Endothelial cell of hepatic sinusoid (primary cell): ENCODE data around the gene SEZ6.

ENCODE experiments used
- in situ Hi-C: cut with HindIII; loops from 2 replicates; pipeline ENCODE4 v1.10.0; 2017; ENCODE audit warnings: low sequenced_read_pairs

SEZ6 gene

DNA sequence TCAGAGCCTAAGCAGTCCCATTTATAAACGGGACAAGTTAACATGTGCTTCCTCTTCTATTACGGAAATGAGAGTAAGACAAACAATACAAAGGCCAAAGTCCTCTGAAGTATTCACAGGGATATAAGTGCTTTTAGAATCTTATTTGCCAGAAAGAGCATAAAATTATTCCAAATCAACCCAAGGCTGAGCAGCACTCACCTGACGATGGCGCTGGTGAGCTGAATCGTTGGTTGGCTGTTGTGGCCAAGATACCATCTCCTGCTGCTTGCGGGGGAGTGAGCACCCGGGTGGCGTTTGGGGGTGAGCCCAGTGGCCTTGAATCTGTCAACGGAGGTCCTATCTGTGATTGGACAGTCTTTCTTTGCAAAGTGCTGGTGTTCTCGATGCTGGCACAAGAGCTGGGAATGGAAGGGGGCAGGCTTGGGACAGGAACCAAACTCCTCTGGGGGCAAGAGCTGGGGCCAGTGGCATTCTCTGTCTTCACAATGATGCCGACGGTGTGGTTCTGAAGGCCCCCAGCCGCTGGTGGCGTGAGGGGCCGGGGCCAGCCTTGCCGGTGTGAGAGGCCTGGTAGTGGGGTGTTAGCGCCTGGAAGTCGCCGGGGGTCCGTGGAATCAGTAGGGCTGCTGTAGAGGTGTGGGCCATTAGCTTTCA, 93.4 kb downstream of the SEZ6 start:
- in situ Hi-C loops = no loop called here

DNA sequence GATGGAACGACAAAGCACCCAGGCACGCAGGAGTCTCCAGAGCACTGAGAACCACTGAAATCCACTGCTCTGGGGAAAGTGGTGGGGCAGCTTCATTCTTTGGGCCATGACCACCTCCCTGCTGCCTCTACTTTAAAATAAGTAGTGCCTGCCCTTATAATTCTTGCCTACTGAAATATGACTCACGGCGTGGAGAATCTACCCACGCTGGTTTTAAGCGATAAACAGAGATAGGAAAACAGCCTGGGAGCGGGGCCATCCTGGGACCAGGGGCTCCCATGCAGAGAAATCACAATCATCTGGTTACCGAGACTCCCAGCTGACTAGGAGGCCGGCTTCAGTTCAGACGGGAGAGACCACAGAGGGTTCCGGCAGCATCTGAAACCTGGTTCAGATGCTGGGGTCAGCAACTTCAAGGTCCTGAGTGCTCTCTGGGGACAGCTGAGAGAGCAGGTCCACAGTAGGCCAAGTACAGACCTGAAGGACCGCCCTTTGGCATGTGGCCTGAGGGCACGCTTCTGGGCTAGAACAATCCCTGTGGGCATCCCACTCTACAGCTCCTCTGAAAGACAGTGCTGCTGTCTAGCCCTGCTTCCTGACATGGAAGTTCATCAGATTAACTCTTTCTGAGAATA, 94.3 kb downstream of the SEZ6 start:
- in situ Hi-C loops = no loop called here

DNA sequence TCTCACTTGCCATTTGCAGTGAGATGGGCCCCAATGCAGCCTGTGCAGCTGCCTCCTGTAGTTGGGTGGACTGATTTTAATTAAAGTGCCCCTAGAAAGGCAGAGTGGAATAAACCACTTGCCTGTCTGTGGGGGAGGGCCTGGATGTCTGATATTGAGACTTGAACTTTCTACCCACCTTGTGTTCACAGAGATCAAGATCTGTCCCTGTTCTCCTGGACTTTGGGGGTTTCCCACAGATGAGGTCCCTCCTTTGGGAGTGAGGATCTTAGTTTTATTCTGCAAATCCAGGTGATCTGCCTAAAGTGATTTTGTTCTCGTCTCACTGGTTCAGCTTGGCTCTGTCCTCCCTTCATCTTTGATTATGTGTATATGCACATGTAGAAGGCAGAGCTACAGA, 95.3 kb downstream of the SEZ6 start:
- in situ Hi-C loops = no loop called here

DNA sequence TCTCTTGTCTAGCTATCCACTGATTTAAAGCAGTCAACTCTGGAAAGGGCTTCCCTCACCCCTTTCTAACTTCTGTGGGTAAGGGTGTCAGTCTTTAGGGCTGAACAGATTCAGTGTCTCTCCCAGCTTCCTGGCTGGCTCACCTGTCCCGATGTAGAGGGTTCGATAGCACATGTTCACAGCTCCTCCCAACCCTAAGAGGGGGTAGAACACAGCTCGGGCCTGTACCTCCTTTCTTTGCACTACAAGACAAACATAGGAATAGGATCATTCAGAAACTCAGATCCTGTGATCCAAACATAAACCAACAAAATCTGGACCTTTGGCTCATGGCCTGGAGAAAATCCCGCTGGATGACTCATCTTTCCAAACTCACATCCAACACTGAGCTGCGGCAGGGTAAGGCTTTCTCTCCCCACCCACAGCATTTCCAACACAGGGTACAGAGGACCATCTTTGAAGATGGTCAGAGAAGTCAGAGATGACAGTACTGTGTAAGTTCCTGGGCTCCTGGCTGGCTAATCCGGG, 97.1 kb downstream of the SEZ6 start:
- in situ Hi-C loops = loop anchor here (10.0 kb wide), 1 partner anchor 184 kb away; the partner anchor contains the start of genes NEK8 and TLCD1

DNA sequence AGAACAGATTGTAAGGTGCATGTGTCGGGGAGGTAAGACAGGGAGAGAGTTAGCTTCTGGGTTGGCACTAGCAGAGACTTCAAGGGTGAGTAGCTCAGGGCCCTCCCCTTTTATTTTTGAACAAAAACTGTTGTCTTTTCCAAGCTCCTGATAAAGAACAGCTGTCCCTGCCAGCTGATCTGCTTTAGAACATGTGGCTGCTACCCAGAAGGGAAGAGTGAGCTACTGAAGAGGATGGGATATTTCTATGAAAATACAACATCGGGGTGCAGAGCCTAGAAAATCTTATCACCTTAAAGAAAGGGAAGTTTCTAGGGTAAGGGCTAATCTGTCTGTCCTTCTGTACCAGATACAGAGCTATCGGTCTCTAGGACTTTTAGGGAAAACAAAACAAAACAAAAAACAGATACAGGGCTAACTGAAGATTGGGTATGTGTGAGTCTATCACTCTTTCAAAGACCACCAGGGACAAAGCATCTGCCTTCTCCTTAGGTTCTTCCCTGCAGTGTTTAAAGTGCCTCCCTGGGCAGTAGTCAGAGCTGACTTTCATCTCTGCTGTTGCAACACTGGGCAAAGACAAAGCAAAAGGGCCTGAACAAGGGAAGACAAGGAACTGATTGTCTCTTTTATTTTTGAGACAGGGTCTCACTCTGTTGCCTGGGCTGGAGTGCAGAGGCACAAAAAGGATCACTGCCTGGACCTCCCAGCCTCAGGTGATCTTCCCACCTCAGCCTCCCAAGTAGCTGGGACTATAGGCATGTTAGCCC, 97.9 kb downstream of the SEZ6 start:
- in situ Hi-C loops = loop anchor here (10.0 kb wide), 1 partner anchor 183 kb away; the partner anchor contains the start of genes NEK8 and TLCD1

DNA sequence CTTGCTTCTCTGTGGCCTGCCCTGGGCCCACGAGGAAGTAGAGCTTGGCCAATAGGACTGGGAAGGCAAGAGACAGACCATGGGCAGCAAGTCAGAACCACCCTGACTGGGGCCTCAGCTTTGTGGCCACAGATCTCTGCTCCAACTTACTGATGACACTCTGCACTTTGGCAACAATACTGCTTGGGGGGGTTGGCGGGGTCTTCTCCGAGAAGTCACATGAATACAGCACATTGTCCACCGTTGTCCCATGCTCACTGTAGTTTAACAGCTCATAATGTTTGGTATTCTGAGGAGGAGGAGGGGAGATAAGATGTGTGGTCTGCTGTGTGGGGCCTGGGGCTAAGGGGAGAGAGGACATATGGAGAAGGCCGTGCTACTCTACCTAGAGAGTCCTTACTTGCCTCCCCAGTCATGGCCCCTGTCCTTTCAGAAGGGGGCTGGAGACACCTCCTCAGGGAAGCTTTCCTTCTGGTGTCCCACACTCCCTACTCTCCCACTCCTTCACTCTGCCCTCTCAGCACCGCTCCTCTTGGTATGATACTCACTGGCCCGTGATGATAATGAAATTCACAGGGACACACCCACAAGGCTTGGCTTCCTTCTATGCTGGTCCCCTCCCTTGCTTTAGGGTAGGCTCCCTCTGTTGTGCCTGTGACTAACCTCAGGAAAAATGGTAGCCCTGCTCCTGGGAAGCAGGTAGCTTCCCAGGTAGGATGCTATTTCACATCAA, 99.0 kb downstream of the SEZ6 start:
- in situ Hi-C loops = loop anchor here (10.0 kb wide), 1 partner anchor 182 kb away; the partner anchor contains the start of genes NEK8 and TLCD1

DNA sequence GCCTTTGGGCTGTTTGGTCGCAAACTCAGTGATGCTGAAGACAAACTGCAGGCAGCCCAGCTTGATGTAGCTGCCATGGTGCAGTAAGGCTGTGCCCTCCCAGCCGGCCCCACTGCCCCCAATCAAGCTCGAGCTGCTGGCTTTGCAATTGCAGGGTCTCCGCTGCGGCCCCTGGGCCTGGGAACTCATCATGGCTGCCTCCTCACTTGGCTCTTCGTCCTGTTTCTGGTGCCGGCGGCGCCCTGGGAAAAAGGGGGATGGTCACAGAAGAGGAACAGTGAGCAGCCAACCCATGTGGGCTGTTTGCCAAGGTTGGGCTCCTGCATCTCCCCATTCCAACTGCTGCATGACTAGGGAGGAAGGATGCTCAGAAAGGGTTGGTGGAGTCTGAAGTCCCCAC, 99.6 kb downstream of the SEZ6 start:
- in situ Hi-C loops = loop anchor here (10.0 kb wide), 1 partner anchor 181 kb away; the partner anchor contains the start of genes NEK8 and TLCD1
